Stimulated activated CD4-positive, alpha-beta T cell treated with anti-CD3 and anti-CD28 coated beads, Interleukin-1b, Interleukin-23, amount 100 ng/mL, for 24 hours (primary cell): Measurements from ENCODE around the gene UBTD1.
A peak's percentile ranks its signal among the peaks of the same experiment; 100 is the strongest.
"Not testable (repeated sequence)": the region's sequence is repeated elsewhere in the genome, so short reads cannot be mapped to it uniquely, and the experiment has no call there.

Experiments
- DNase-seq, 4 experiments: peaks; one replicate each; pipeline ENCODE4 v3.0.0-alpha.2; 2020; ENCODE audit warnings: low read depth in 4 of 4, low spot score in 1 of 4

The UBTD1 gene

DNA sequence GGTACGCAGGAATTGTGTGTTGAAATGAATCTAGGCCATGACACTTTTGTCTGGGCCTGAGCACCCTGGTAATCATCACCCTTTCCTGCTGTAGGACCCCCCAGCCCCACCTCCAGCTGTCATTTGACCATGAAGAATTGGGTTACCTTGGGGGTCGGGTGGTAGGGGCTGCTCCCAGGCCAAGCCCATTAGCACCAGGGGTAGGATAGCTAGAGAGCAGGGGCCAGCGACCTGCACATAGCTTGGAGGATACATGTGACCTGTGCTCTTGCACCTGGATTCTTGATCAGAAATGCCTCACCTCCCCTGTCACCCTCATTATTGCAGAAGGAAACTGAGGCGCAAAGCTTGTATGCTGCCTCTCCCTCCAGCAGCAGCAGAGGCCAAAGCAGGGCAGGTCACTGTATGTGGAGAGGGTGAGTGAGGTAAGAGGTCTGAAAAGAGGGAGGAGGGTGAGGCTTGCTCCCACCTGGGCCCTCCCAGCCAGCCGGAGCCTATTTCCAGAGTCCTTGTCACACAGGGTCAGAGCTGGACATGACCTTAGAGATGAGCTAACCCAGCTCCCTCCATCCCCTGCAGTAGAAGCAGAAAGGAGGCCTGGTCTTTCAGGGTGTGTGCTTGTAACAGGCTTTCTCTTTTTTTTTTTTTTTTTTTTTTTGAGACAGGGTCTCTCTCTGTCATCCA is 38.6 kb downstream of the UBTD1 start:
- no peak for DNase-seq

- no peak for DNase-seq
Measured at GRCh38 chr10:97538411-97538810, 39.7 kb downstream of the UBTD1 start.

DNA sequence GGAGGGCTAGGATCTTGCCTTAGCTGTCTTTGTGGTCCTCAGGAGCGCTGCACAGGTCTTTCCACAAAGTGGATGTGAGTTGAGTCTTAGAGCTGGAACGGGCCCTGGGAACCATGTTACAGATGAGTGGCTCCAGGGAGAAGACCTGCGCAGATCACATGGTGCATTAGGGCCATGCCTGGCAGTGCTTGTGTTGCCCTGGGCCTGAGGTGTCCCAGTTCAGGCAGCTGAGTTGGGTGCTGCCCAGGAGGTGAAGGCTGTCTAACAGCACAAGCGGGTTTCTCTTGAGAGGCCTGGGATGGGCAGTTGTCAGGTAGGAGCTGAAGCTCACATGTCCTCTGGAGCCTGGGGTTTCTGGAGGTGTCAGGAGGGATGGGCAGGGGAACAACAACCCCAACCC is 40.1 kb downstream of the UBTD1 start:
- no peak for DNase-seq

DNA sequence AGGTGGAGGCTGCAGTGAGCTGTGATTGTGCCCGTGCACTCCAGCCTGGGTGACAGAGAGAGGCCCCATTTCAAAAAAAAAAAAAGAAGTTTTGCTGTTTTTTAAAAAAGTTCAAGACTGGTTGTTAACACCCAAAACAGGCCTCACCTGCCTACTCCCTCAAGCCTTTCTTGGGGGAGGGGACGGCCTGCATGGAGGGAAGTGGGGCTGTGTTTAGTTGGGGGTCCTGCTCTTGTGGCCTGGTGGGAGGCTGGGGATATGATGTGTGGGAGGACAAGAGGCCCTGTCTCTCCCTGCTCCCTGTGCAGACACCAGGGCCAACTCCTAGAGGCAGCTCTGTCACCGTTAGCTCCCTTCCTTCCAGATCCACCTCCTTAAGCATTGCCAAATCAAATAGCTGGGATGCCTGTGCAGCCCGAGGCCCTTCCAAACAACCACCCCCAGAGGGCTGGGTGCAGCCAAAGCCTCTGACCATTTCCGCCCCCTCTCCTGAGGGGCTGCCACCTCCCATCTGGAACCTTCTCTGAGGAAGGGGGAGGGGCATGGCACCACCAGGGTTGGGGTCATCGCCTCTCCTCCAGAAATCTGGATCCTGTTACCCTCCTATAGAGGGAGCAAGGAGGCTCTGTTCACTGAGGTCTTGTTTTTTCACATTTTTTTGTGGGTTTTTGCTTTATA is 40.9 kb downstream of the UBTD1 start:
- no peak for DNase-seq

DNA sequence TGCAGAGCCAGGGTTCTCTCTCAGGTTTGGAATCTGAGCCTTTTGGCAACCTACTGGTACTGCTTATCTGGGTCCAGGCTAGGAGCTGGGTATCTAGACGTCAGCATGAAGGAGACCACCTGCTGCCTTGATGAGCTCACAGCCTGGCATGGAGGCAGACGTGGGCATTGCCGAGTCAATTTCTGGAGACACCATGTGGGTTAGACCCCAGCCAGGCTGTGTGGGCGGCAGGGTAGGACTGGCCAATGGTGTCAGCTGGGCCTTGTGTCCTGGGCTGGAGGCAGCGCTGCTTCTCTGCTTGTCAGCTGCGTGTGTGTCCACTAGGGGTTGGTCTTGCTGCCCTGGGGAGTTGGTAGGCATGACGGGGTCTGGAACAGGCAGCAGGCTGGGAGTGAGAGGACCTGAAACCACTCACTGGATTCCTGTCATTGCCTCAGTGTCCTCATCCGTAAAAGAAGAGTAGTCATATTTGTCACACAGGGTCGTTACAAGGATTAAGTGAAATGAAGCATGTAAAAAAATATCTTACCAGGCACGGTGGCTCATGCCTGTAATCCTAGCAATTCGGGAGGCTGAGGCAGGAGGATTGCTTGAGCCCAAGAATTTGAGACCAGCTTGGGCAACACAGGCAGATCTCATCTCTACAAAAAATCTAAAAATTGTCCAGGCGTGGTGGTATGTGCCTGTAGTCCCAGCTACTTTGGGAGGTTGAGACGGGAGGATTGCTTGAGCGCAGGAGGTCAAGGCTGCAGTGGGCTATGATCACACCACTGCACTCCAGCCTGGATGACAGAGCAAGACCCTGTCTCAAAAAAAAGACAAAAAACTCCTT is 42.2 kb downstream of the UBTD1 start:
- no peak for DNase-seq

DNA sequence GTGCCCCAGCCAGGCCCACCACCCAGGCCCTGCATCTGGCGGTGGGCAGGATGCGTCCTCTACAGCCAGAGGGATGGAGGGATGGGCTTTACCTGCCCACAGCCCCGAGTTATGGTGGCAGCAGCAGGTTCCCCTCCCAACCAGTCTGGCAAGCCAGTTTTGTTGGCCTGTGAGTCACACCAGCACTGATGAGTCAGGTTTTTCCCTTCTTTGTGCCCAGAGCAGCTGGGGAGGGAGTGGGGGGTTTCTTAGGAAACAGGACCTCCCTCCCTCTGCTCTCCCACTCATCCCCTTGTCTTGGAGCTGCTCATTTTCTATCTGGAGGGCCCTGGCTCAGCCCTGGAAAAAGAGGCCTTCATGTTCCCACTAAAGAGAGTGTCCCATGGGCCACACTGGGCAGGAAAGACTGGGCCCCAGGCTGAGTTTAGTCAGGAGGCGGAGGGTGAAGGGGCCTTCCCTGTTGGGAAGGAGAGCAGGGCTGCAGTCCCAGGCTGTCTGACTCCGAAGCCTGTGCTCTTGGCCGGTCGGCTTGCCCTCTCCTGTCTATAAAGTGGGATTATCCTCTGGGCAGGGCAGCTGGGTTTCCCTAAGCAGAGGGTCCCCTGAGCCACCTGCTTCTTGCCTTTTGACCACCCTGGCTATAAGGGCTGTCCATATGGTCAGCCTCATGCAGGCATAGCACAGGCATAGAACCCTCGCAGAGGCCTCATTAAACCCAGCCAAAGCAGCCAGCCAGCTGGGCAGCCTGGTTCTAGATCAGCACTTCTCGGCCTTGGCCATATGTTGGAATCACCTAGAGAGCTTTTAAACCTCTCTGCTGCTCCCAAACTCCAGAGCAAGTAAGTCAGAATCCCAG is 43.7 kb downstream of the UBTD1 start:
- peak in 2 of 4 experiments; percentile 28 to 41 for DNase-seq

DNA sequence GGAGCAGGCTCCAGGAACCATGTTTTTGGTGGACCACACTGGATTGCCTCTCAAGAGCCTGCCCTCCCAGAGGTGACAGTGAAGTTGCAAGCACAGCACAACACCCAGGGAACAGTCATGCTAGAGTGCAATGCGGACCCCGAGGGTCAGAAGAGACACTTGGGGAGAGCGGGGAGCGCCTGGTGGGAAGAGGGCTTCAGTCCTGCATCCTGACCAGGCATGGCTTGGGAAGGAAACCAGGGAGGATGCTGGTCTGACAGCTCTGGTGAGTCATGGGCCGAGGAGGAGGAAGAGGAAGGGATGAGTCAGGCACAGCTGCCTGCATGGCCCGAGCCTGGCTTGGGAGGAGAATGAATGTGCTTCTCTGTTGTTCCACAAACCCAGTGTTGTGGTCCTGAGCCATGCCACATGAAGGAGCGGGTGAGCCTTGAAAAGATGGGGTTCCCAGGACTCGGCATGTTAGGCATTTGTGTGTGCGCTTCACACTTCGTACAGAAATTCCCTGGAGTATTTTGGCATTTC is 44.4 kb downstream of the UBTD1 start:
- DNase-seq, result peak in 2 of 4 experiments; percentile 38 to 58

- no peak for DNase-seq
Measured at GRCh38 chr10:97546456-97547270, 47.9 kb downstream of the UBTD1 start.

DNA sequence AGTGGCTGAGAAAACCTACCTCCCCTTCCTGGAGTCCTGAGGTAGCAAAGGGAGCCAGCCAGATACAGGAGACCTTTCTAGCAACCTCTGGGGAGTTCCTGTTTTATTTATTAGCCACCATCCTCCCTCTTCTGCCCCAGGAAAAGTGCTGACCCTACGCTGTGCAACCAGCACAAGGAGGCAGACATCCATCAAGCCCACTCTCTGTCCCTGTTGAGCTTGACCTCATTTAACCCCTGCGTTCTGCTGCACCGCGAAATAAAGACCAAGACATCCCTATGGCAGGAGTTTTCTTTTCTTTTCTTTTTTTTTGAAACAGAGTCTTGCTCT is 48.5 kb downstream of the UBTD1 start:
- no peak for DNase-seq

DNA sequence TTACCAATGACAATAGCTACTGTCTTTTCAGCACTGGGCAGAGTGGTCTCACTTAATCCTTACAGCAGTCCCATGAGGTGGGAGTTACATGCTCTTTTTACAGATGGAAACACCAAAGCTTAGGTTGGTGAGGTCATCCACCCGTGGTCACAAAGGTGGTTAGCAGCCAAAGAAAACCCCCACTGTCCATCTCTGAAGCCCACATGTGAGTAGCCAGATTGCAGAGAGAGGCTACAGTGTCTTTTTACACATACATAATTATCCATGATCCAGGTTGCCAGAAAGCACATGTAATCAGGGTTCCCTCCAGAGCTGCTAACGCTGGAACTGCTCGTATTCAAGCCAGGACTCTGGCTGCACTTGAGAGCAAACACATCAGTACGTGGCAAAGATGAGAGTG is 49.2 kb downstream of the UBTD1 start:
- DNase-seq, result no peak

DNA sequence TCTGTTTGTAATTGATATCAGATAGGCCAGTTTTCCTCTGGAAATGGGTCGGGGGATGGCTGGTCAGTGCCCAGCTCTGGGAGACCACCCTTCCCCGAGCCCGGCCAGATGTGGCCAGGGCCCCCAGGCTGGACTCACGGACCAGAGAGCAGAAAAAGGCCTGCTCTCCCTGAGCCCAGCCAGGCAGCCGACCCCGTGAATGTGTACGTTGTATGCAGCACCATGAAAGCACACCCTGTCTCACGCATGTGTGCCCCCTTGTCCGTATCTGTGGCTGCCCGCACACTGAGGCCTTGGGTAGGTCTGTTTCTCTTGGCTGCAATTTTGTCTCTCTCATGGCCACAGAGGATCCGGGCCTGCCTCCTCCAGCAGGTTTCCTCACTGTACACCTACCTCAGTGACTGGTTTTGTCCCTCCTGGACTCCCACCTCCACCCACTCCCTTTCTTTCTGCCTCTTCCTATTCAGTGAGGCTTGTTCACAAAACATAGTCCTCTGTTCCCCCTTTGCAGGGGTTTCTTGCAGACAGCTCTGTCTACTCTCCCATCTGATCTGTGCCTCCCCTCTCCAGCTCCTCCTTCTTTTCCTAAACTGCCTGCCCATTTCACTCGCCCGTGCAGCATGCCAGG is 50.2 kb downstream of the UBTD1 start:
- DNase-seq, result no peak

DNA sequence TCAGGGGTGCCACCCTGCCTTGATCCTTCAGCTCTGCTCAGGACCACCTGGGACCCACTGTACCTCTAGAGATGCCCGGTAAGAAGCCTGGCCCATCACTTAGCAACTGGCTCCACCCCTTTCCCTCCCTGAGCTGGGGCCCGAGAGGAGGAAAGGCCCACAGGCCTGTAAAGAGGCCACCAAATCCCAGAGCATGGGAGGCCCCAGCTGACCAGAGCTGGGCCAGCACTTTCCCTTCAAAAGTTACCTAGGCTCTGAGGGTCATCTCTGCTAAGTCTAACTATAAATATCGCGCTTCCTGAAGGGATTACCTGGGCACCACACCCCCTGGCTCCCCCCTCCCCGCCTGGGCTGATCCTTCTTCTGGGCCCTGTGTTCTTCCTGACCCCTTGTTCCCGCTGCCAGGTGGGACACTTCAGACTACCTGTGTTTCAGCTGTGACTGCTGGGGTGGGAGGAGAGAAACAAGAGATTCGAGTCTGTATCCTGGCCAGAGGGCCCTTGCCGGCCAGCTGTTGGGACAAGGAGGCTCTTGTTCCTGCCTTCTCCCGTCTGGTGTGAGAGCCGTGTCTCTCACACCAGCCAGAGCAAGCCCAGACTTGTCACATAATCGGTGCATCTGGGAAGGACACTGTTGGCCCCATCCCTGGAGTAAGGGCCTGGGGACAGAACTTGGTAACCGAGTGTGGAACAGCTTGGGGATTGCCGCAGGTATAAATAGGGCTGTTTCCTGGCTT is 51.0 kb downstream of the UBTD1 start:
- no peak for DNase-seq

DNA sequence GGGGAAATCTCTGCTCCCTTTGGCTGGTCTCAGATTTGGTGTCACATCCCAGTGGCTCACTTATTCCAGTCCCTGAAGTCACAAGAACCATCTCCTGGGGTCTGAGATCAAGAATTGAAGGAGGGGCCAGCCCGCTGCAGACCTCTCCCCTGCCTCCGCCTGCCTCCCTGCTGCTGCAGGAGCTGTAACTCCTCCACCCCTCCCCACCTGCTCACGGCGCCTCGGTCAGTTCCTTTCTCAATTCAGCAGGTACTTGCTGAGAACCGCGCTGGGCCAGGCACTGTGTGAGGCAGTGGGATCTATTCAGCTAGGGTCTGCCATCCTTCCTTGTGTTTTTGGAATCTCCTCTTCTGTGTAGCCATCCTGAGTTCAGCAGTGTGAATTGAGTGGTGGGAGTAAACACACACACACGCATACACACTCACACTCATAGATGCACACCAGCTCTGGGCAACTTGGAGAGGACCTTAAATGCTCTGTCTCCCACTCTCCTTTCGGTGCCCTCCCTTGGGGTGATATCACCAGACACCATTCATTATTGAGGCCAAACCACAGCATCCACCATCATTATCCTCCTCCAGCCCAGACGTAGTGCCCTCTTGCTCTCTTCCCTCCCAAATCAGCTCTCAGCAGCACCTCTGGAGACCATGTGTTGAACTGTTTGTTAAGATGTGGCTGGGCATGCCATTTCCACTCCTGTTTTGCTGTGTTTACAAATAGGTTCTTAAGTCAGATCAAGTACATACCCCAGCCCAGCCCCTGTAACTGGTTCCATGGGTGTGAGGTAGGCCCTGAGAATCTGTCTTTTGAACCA is 51.8 kb downstream of the UBTD1 start:
- no peak for DNase-seq

GRCh38 chr10:97551271-97551670 is 52.5 kb downstream of the UBTD1 start:
- DNase-seq, result no peak

DNA sequence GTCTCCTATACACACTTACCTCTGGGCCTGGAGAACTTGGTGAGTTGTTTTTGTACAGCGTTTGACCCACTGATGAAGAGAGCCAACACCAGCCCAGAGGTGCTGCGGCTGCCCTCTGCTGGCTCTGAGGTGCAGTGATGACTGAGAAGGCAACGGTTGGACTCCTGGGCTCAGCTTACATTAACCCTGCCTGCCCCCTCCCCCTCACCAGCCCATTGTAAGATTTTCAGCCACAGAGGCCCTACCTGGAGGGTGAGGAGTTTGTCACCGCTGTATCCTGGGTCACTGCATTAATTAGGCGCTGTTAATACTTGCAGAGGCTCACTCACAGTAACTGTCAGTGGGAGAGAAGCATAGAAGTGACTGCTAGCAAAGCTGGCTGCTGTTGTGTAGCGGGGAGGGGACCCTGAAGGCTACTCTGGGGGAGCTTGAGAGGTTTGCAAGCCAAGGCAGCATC is 54.9 kb downstream of the UBTD1 start:
- peak in 2 of 4 experiments; percentile 43 to 57 for DNase-seq

DNA sequence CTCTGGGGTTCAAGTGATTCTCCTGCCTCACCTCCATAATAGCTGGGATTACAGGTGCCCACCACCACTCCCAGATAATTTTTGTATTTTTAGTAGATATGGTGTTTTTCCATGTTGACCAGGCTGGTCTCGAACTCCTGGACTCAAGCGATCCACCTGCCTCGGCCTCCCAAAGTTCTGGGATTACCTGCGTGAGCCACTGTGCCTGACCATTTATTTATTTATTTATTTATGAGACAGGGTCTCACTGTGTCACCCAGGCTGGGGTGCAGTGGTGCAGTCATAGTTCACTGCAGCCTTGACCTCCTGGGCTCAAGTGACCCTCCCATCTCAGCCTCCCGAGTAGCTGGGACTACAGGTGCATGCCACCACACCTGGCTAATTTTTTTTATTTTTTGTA is 55.6 kb downstream of the UBTD1 start:
- not testable (repeated sequence) for DNase-seq

DNA sequence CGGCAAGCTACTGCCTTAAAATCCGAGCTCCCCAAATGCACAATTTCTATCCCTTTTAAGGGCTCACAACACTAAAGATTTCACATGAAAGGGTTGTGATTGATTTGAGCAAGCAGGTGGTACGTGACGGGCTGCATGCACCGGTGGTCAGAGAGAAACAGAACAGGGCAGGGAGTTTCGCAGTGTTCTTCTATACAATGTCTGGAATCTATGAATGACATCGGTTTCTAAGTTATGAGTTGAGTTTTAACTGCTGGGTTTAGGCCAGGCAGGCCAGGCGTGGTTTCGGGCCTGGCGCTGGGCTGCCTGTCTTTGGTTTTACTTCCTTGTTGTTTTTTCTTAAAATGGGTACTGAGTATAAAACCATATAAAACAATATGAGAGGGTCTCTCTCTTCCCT is 56.8 kb downstream of the UBTD1 start:
- not testable (repeated sequence) for DNase-seq
